K562 (cell line): ENCODE results near the gene GCNA. TPM values are rescaled to one million over a fixed set of nuclear protein-coding genes. Genes with fewer than 3 reads are reported as not detected.

Source experiments
- ATAC-seq: fragments of 200-7000 bp; cut with Tn5 transposase; 3 replicates; pipeline ENCODE4 v1.9.1; 2020; ENCODE audit warnings: moderate library complexity
- BruUV-seq: library from RNA; stranded (reverse); fragments of 400-500 nt; replicated peaks from 2 replicates; lab custom pipeline; 2021; lab: Mats Ljungman, UMichigan
- CTCF ChIA-PET: fragments of 300-600 bp; formaldehyde crosslinking; extraction: SDS; loops from one replicate; lab custom pipeline; 2021; ENCODE audit warnings: low intra/inter-chr PET ratio; lab: Yijun Ruan, JAX
- POLR2A ChIA-PET: fragments of 300-600, 350-650 bp; sonication (Branson Sonifier 250); formaldehyde crosslinking; extraction: SDS; loops from one replicate; lab custom pipeline; 2021; ENCODE audit warnings: antibody characterized with exemption, inconsistent platforms; lab: Yijun Ruan, JAX
- DNase-seq, 4 experiments: peaks; one replicate each; pipeline versions ENCODE4 v3.0.0 to v3.0.0-alpha.2; 2011 to 2018; ENCODE audit warnings: low spot score in 3 of 4, mixed read lengths in 3 of 4; ENCODE audit errors: extremely low read depth in 1 of 4
- FAIRE-seq: peaks from 2 replicates; lab custom pipeline; 2011; peaks lifted over from hg19 to GRCh38; lab: Jason Lieb, UNC
- H2AFZ ChIP-seq: 2 replicates; pipeline ENCODE4 v1.6.0; 2011; ENCODE audit warnings: low read depth, low read length, control low read depth, inconsistent platforms
- H3K27ac ChIP-seq: fragments of 200-600 bp; 3 replicates; pipeline ENCODE4 v1.8.0; 2011; ENCODE audit warnings: low read depth, mild to moderate bottlenecking, control low read depth, inconsistent platforms, low read length, moderate library complexity, mixed read lengths; ENCODE audit errors: extremely low read depth
- H3K27me3 ChIP-seq, 2 experiments: fragments of 300-600 bp in 1 of 2; 2 replicates in 1 of 2; 3 replicates in 1 of 2; pipeline versions ENCODE4 v1.6.0 to v1.8.0; 2011; ENCODE audit warnings: inconsistent platforms in 2 of 2, low read length in 2 of 2, mild to moderate bottlenecking in 1 of 2, mixed read lengths in 1 of 2, moderate library complexity in 1 of 2; ENCODE audit not compliant: control insufficient read depth in 2 of 2, insufficient read depth in 2 of 2
- H3K36me3 ChIP-seq: fragments of 300-600 bp; 3 replicates; pipeline ENCODE4 v1.8.0; 2011; ENCODE audit warnings: mild to moderate bottlenecking, low read length, inconsistent platforms; ENCODE audit not compliant: control insufficient read depth, insufficient read depth
- H3K4me1 ChIP-seq, 2 experiments: fragments of 200-600 bp in 1 of 2; replicated peaks in 1 of 2; 2 replicates in 1 of 2; 3 replicates in 1 of 2; pipeline versions ENCODE4 v1.5.1 to v1.8.0; 2011; ENCODE audit warnings: inconsistent platforms in 2 of 2, low read length in 2 of 2, mild to moderate bottlenecking in 1 of 2, mixed read lengths in 1 of 2, moderate library complexity in 1 of 2; ENCODE audit not compliant: control insufficient read depth in 2 of 2, insufficient read depth in 2 of 2
- H3K4me2 ChIP-seq: 2 replicates; pipeline ENCODE4 v1.6.1; 2011; ENCODE audit warnings: low read length, control low read depth, inconsistent platforms, mixed read lengths; ENCODE audit not compliant: insufficient read depth
- H3K4me3 ChIP-seq: fragments of 200-600 bp; sonication (generic), shearing (Covaris generic); 2 replicates; pipeline ENCODE4 v1.5.1; 2016; ENCODE audit warnings: control low read depth, inconsistent platforms
- H3K79me2 ChIP-seq: fragments of 200-600 bp; 3 replicates; pipeline ENCODE4 v1.8.0; 2011; ENCODE audit warnings: low read length, inconsistent platforms; ENCODE audit not compliant: control insufficient read depth, insufficient read depth
- H3K9ac ChIP-seq, 2 experiments: 2 replicates each; pipeline versions ENCODE4 v1.6.0 to v1.6.1; 2011; ENCODE audit warnings: low read depth in 2 of 2, low read length in 2 of 2, control low read depth in 1 of 2, inconsistent platforms in 1 of 2, mild to moderate bottlenecking in 1 of 2, mixed read lengths in 1 of 2; ENCODE audit not compliant: insufficient read depth in 1 of 2
- H3K9me1 ChIP-seq: one replicate; pipeline ENCODE4 v1.6.0; 2011; ENCODE audit warnings: inconsistent platforms, mild to moderate bottlenecking, low read length, moderate library complexity; ENCODE audit not compliant: control insufficient read depth, insufficient read depth
- H3K9me3 ChIP-seq: replicated peaks from 2 replicates; pipeline ENCODE4 v1.5.1; 2011; ENCODE audit warnings: low read depth, low read length, inconsistent platforms; ENCODE audit not compliant: control insufficient read depth, insufficient read depth
- H4K20me1 ChIP-seq: replicated peaks from 2 replicates; pipeline ENCODE4 v1.6.1; 2011; ENCODE audit warnings: low read length, inconsistent platforms, mixed read lengths; ENCODE audit not compliant: control insufficient read depth, insufficient read depth
- CTBP1 ChIP-seq: fragments of 450-650 bp; IDR thresholded peaks from 2 replicates; pipeline ENCODE4 v1.6.1; 2016; ENCODE audit warnings: borderline replicate concordance
- GATA2 ChIP-seq: sonication (generic); formaldehyde crosslinking; IDR thresholded peaks from 2 replicates; pipeline ENCODE4 v1.4.0; 2020; ENCODE audit warnings: mild to moderate bottlenecking, missing genetic modification reagents
- HDAC6 ChIP-seq: IDR thresholded peaks from 2 replicates; pipeline ENCODE4 v1.6.1; 2012; ENCODE audit warnings: low read depth, mild to moderate bottlenecking, control low read depth, inconsistent platforms, low read length, moderate library complexity
- KHSRP ChIP-seq: fragments of 450-650 bp; IDR thresholded peaks from 2 replicates; pipeline ENCODE4 v1.6.1; 2017
- SRSF1 ChIP-seq: fragments of 200-400 bp; formaldehyde crosslinking; IDR thresholded peaks from 2 replicates; pipeline ENCODE4 v1.6.1; 2017; ENCODE audit warnings: mild to moderate bottlenecking, low read depth, low read length, moderate library complexity
- USF2 ChIP-seq: sonication (generic); formaldehyde crosslinking; IDR thresholded peaks from 2 replicates; pipeline ENCODE4 v1.5.0; 2020; ENCODE audit warnings: missing genetic modification reagents
- ZEB2 ChIP-seq: fragments of 450-650 bp; IDR thresholded peaks from 2 replicates; pipeline ENCODE4 v1.6.1; 2016
- ZNF318 ChIP-seq, 2 experiments: fragments of 450-650 bp; IDR thresholded peaks; 2 replicates each; pipeline ENCODE4 v1.6.1; 2016; ENCODE audit warnings: mild to moderate bottlenecking in 2 of 2, borderline replicate concordance in 1 of 2, low read depth in 1 of 2, moderate library complexity in 1 of 2
- WGBS: fragments of 100-300 bp; shearing (Covaris generic); methylation state at CpG from one replicate; pipeline ENCODE4 v1.1.6; 2016; ENCODE audit warnings: low coverage, mixed read lengths; ENCODE audit not compliant: insufficient coverage; ENCODE audit errors: missing lambda C conversion rate; 5-methylcytosine and 5-hydroxymethylcytosine counted together
- in situ Hi-C: fragments of 300-500 bp; cut with MboI; formaldehyde crosslinking; loops from 4 replicates; pipeline ENCODE4 v1.15.0; 2018; ENCODE audit warnings: inconsistent platforms, mixed read lengths
- intact Hi-C: fragments of 100-400 bp; cut with micrococcal nuclease; formaldehyde crosslinking; loops from 2 replicates; pipeline ENCODE4 v1.14.2; 2022
- polyA plus RNA-seq, 8 experiments: library from polyadenylated mRNA; depleted of rRNA in 4 of 8; stranded (reverse) in 5 of 8; unstranded in 3 of 8; fragments of >200 nt; fragmentation: Nextera tagmentation in 2 of 8; fragmentation: Illumina TruSeq in 1 of 8; extraction: Ambion mirVana in 2 of 8; extraction: Trizol in 1 of 8; gene quantifications; 2 replicates each; pipeline versions ENCODE4 v1.2.1 to v1.2.3, GENCODE V29; 2011 to 2014; ENCODE audit warnings: inconsistent platforms in 1 of 8, missing spikeins in 1 of 8
- total RNA-seq, 7 experiments: library from RNA; depleted of rRNA in 6 of 7; stranded (reverse); fragments of >200 nt in 6 of 7; fragmentation: Illumina TruSeq in 2 of 7; extraction: Trizol in 2 of 7; gene quantifications; 2 replicates each; pipeline versions ENCODE4 v1.2.1 to v1.2.3, GENCODE V29; 2011 to 2021; ENCODE audit warnings: low replicate concordance in 1 of 7

The GCNA gene
- total and polyA plus RNA-seq, 9 of the 15 experiments (the other 6 are each of a cell fraction or from before 2014, with no cell fraction given): 0.27 to 1.5 (median 0.86) TPM

- H3K27me3 ChIP-seq: no peaks in the 10 kb centered on the region
- H3K36me3 ChIP-seq: peaks cover 48% of the 10 kb centered on the region
- no peaks in the 10 kb centered on the region for H3K79me2 ChIP-seq
- no peak overlapping the region for H3K4me3 ChIP-seq
- no peaks in the 10 kb centered on the region for H3K9me3 ChIP-seq
- no peak overlapping the region for H2AFZ ChIP-seq
- no peaks in the 10 kb centered on the region for H3K9me1 ChIP-seq
- no peak overlapping the region for H3K9ac ChIP-seq
- in situ Hi-C loops (no loop called here), intact Hi-C loops (no loop called here)
- FAIRE-seq (no peak), DNase-seq (peak in 2 of 4 experiments; percentile 20 to 23), ATAC-seq (no peak; the same call in 2 of the 3 replicates)
- H3K4me2 ChIP-seq: no peak overlapping the region
- H3K27ac ChIP-seq: no peak overlapping the region
- no peaks in the 10 kb centered on the region for H4K20me1 ChIP-seq
- peaks cover 0 to 17% of the 10 kb centered on the region in 2 experiments; a peak in 2 of 5 replicates for H3K4me1 ChIP-seq
- POLR2A ChIA-PET: interaction anchor here (1.4 kb wide), 1 partner anchor 8 kb away, joined by 3 read pairs; no protein-coding TSS in a partner anchor
- CTCF ChIA-PET: no interaction called here
- no TSS peak for BruUV-seq
- WGBS: 88% methylated on average over 3 of the region's 24 CpGs
- TF ChIP-seq KHSRP: no peak
- no peak for TF ChIP-seq ZEB2
- no peak for TF ChIP-seq SRSF1
- TF ChIP-seq GATA2 (CRISPR knock-in tag): no peak
- no peak for TF ChIP-seq CTBP1
- no peak for TF ChIP-seq HDAC6
- TF ChIP-seq USF2 (CRISPR knock-in tag): no peak
- TF ChIP-seq ZNF318 (IDR thresholded peaks at IDR 0.05; ENCODE audit: borderline replicate concordance in 1 of 2, low read depth in 1 of 2): no peak
These were observed 555 bp upstream of the GCNA start for GRCh38 chrX:71577682-71578081.
